ENCODE results near the gene ZCCHC18.

DNA sequence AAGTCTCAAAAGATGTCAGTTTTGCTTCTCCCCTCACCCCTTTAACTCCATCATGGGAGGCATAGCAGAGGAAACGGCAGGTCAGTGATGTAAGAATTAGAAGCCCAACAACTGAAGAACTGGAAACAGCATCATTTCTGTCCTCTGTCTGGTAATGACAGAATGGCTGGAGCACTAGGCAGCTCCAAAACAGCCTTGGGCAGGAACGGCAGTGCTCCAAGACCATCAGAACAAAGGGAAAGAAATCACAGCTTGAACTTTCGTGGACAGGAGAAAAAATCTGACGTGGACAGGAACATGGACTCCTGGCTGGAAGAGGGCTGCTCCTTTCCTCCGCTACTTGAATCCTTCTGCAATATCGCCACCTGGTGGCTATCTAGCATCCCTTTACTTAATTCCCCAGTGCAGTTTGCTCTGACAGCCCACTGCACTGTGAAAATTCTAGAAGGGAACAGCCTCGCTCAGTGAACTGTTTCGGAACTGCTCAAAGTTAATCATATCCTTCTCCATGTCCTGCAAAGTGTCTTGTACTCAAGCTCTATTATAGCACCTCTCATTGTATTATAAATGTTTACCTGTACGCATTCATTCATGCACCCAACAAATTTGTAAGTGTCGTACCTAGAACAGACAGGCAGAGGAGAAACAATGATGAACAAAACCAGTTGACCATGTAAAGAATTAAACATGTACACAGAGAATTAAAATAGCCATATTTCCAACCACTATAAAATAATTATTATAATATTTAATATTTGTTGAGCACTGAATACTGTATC is 24.1 kb downstream of the ZCCHC18 start:
- TF ChIP-seq POLR2A (IDR thresholded peaks at IDR 0.05), result no peak
- TF ChIP-seq, protein P1, sequence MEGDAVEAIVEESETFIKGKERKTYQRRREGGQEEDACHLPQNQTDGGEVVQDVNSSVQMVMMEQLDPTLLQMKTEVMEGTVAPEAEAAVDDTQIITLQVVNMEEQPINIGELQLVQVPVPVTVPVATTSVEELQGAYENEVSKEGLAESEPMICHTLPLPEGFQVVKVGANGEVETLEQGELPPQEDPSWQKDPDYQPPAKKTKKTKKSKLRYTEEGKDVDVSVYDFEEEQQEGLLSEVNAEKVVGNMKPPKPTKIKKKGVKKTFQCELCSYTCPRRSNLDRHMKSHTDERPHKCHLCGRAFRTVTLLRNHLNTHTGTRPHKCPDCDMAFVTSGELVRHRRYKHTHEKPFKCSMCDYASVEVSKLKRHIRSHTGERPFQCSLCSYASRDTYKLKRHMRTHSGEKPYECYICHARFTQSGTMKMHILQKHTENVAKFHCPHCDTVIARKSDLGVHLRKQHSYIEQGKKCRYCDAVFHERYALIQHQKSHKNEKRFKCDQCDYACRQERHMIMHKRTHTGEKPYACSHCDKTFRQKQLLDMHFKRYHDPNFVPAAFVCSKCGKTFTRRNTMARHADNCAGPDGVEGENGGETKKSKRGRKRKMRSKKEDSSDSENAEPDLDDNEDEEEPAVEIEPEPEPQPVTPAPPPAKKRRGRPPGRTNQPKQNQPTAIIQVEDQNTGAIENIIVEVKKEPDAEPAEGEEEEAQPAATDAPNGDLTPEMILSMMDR (IDR thresholded peaks at IDR 0.05 in 8 of 11, conservative IDR thresholded peaks at IDR 0.05 in 3 of 11), result peak; percentile 50 to 84 (median 70)
- no peak for TF ChIP-seq POLR2AphosphoS5 (IDR thresholded peaks at IDR 0.05)
